ENCODE data around the gene MTUS2.

DNA sequence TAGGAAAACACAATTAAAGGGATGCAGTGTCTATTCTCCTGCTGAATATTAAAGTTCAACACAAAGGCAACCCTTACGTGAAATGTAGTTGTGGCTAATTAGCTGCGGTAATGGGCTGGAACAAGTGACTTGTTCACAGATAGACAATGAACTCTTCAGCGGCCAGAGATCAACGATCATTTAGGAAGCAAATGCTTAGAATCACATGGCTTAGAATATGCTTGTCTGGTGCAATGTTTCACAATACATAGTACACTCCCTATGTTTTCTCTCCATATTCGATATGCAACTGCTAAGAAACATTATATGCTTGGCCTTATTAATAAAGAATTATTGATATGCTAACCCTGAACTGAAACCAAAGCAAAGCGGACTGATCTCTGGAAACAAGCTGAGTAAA is 25.7 kb upstream of the MTUS2 start:
- TF ChIP-seq, protein P1, sequence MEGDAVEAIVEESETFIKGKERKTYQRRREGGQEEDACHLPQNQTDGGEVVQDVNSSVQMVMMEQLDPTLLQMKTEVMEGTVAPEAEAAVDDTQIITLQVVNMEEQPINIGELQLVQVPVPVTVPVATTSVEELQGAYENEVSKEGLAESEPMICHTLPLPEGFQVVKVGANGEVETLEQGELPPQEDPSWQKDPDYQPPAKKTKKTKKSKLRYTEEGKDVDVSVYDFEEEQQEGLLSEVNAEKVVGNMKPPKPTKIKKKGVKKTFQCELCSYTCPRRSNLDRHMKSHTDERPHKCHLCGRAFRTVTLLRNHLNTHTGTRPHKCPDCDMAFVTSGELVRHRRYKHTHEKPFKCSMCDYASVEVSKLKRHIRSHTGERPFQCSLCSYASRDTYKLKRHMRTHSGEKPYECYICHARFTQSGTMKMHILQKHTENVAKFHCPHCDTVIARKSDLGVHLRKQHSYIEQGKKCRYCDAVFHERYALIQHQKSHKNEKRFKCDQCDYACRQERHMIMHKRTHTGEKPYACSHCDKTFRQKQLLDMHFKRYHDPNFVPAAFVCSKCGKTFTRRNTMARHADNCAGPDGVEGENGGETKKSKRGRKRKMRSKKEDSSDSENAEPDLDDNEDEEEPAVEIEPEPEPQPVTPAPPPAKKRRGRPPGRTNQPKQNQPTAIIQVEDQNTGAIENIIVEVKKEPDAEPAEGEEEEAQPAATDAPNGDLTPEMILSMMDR (conservative IDR thresholded peaks at IDR 0.05 in 1 of 2, IDR thresholded peaks at IDR 0.05 in 1 of 2; ENCODE audit: extremely low read depth in 1 of 2, insufficient read depth in 1 of 2, low read depth in 1 of 2, low read length in 2 of 2), result no peak
- TF ChIP-seq EZH2 (IDR thresholded peaks at IDR 0.05; ENCODE audit: borderline replicate concordance, low read length), result no peak

All from mammary epithelial cell (primary cell).